ENCODE measurements around the gene NDUFA6. TPM values are rescaled to one million over a fixed set of nuclear protein-coding genes. Genes with fewer than 3 reads are reported as not detected.
A peak's percentile ranks its signal among the peaks of the same experiment; 100 is the strongest.
"Not testable (repeated sequence)": the region's sequence is repeated elsewhere in the genome, so short reads cannot be mapped to it uniquely, and the experiment has no call there.

Gene NDUFA6
- total and polyA plus RNA-seq, 4 donors, result 43.7 to 235 (median 56.6) TPM

GRCh38 chr22:42120231-42121021, 29.9 kb upstream of the NDUFA6 start:
- not testable (repeated sequence) for DNase-seq (ENCODE audit: low spot score); H3K27me3 ChIP-seq (ENCODE audit: control insufficient read depth in 4 of 4, insufficient read depth in 4 of 4, low read length in 3 of 4); H3K4me3 ChIP-seq (ENCODE audit: low read depth in 1 of 3, low read length in 3 of 3); H3K9me3 ChIP-seq (ENCODE audit: control insufficient read depth in 4 of 4, low read length in 3 of 4); H3K9ac ChIP-seq (ENCODE audit: low read depth in 1 of 2, low read length in 2 of 2); H3K36me3 ChIP-seq (ENCODE audit: control insufficient read depth in 4 of 4, insufficient read depth in 3 of 4, low read depth in 1 of 4, low read length in 3 of 4); H3K4me1 ChIP-seq (ENCODE audit: control insufficient read depth in 4 of 4, insufficient read depth in 4 of 4, low read length in 3 of 4)
- whole genome bisulfite sequencing, result 39% methylated on average over 15 of the region's 15 CpGs
- H3K27ac ChIP-seq (ENCODE audit: low read depth in 1 of 2, low read length in 2 of 2), result peak overlapping the region in 1 of 2 donors; percentile 3

DNA sequence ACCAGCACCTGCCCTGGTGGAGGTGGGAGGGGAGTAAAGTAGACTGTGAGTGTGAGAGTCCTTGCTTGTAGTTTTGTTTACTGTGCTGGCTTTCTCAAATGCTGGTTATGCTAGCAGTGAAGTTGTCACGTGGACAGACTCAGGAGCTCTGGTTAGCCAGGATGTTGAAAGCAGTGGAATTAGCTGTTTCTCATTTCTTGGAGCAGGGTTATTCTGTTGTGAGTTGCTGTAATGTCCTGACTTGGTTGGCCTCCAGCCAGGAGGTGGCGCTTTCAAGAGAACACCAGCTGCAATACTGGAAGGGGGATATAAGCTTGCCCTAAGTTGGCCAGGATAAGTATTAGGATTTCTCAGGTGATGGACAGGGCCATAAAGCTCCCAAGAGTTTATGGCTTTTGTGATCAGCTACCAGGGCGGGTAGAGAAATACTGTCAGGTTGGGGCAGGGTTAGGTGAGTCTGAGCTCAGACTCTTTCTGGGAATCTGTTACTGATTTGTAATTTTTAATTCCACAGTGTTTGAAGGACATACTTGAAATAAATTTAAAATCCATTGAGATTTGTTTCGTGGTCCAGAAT, 26.4 kb upstream of the NDUFA6 start:
- Histone ChIP-seq H3K4me3 (ENCODE audit: low read depth in 1 of 3, low read length in 3 of 3) (no peak overlapping the region), H3K4me1 (ENCODE audit: control insufficient read depth in 4 of 4, insufficient read depth in 4 of 4, low read length in 3 of 4) (peaks cover 0 to 9% (median 1%) of the 10 kb centered on the region in 4 donors), H3K27ac (ENCODE audit: low read depth in 1 of 2, low read length in 2 of 2) (no peak overlapping the region), H3K9ac (ENCODE audit: low read depth in 1 of 2, low read length in 2 of 2) (no peak overlapping the region), H3K36me3 (ENCODE audit: control insufficient read depth in 4 of 4, insufficient read depth in 3 of 4, low read depth in 1 of 4, low read length in 3 of 4) (no peaks in the 10 kb centered on the region), H3K27me3 (ENCODE audit: control insufficient read depth in 4 of 4, insufficient read depth in 4 of 4, low read length in 3 of 4) (no peaks in the 10 kb centered on the region), H3K9me3 (ENCODE audit: control insufficient read depth in 4 of 4, low read length in 3 of 4) (peaks cover 0 to 9% (median 6%) of the 10 kb centered on the region in 4 donors)
- no peak for TF ChIP-seq JUND (IDR thresholded peaks at IDR 0.05)
- no peak for TF ChIP-seq ATF3 (IDR thresholded peaks at IDR 0.05)
- TF ChIP-seq YY1 (IDR thresholded peaks at IDR 0.05), result no peak
- 82% methylated on average over 4 of the region's 4 CpGs for WGBS
- no peak for DNase-seq (ENCODE audit: low spot score)

- not testable (repeated sequence) for H3K9me3 ChIP-seq (ENCODE audit: control insufficient read depth in 4 of 4, low read length in 3 of 4); H3K27ac ChIP-seq (ENCODE audit: low read depth in 1 of 2, low read length in 2 of 2); H3K27me3 ChIP-seq (ENCODE audit: control insufficient read depth in 4 of 4, insufficient read depth in 4 of 4, low read length in 3 of 4); H3K4me3 ChIP-seq (ENCODE audit: low read depth in 1 of 3, low read length in 3 of 3); H3K9ac ChIP-seq (ENCODE audit: low read depth in 1 of 2, low read length in 2 of 2); H3K4me1 ChIP-seq (ENCODE audit: control insufficient read depth in 4 of 4, insufficient read depth in 4 of 4, low read length in 3 of 4); H3K36me3 ChIP-seq (ENCODE audit: control insufficient read depth in 4 of 4, insufficient read depth in 3 of 4, low read depth in 1 of 4, low read length in 3 of 4); DNase-seq (ENCODE audit: low spot score)
- WGBS, result 96% methylated on average over 6 of the region's 6 CpGs
These were observed 24.9 kb upstream of the NDUFA6 start for GRCh38 chr22:42115420-42115830.

DNA sequence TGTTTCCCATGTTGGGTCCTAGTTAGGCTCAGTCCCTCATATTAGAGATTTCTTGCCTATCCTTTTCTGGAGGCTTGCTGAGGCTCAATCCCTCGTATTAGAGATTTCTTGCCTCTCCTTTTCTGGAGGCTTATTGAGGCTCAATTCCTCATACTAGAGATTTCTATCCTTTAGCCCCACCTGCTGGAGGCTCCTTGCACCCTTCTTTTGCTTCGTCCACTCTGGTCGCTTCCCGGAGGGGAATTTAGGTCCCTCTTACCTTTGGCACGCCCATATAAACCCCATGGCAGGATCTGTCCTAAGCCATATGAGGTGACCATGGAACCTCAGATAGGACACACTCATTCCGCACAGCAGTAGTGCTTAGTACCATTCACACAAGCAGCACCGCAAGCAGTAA, 24.1 kb upstream of the NDUFA6 start:
- peaks cover 0 to 9% (median 6%) of the 10 kb centered on the region in 4 donors for H3K9me3 ChIP-seq (ENCODE audit: control insufficient read depth in 4 of 4, low read length in 3 of 4)
- no peaks in the 10 kb centered on the region for H3K27me3 ChIP-seq (ENCODE audit: control insufficient read depth in 4 of 4, insufficient read depth in 4 of 4, low read length in 3 of 4)
- no peak overlapping the region for H3K27ac ChIP-seq (ENCODE audit: low read depth in 1 of 2, low read length in 2 of 2)
- no peak overlapping the region for H3K4me3 ChIP-seq (ENCODE audit: low read depth in 1 of 3, low read length in 3 of 3)
- TF ChIP-seq RAD21 (IDR thresholded peaks at IDR 0.05) (peak; percentile 55 to 76), SP1 (IDR thresholded peaks at IDR 0.05) (no peak)
- TF ChIP-seq, protein P1, sequence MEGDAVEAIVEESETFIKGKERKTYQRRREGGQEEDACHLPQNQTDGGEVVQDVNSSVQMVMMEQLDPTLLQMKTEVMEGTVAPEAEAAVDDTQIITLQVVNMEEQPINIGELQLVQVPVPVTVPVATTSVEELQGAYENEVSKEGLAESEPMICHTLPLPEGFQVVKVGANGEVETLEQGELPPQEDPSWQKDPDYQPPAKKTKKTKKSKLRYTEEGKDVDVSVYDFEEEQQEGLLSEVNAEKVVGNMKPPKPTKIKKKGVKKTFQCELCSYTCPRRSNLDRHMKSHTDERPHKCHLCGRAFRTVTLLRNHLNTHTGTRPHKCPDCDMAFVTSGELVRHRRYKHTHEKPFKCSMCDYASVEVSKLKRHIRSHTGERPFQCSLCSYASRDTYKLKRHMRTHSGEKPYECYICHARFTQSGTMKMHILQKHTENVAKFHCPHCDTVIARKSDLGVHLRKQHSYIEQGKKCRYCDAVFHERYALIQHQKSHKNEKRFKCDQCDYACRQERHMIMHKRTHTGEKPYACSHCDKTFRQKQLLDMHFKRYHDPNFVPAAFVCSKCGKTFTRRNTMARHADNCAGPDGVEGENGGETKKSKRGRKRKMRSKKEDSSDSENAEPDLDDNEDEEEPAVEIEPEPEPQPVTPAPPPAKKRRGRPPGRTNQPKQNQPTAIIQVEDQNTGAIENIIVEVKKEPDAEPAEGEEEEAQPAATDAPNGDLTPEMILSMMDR (IDR thresholded peaks at IDR 0.05; ENCODE audit: low read depth, low read length, missing input control), result peak; percentile 30
- no peak for DNase-seq (ENCODE audit: low spot score)
- H3K4me1 ChIP-seq (ENCODE audit: control insufficient read depth in 4 of 4, insufficient read depth in 4 of 4, low read length in 3 of 4), result peaks cover 0 to 5% (median 0%) of the 10 kb centered on the region in 4 donors
- no peaks in the 10 kb centered on the region for H3K36me3 ChIP-seq (ENCODE audit: control insufficient read depth in 4 of 4, insufficient read depth in 3 of 4, low read depth in 1 of 4, low read length in 3 of 4)
- no peak overlapping the region for H3K9ac ChIP-seq (ENCODE audit: low read depth in 1 of 2, low read length in 2 of 2)
- whole genome bisulfite sequencing, result 92% methylated on average over 7 of the region's 7 CpGs

Data from liver (tissue), 9 donors.